ENCODE data around the gene ZMAT2.
"Not testable (repeated sequence)": the region's sequence is repeated elsewhere in the genome, so short reads cannot be mapped to it uniquely, and the experiment has no call there.

The ZMAT2 gene

GRCh38 chr5:140700177-140701144, at the start of gene ZMAT2:
TSS of gene ZMAT2 (plus strand) at chr5:140700447. CDS start at chr5:140700461, 14 bp downstream.
- peak; percentile 90 for DNase-seq (ENCODE audit: low read depth)

GRCh38 chr5:140658870-140659269, 41.4 kb upstream of the ZMAT2 start:
- DNase-seq (ENCODE audit: low read depth): no peak

GRCh38 chr5:140660371-140660770, 39.9 kb upstream of the ZMAT2 start:
- not testable (repeated sequence) for DNase-seq (ENCODE audit: low read depth)

- no peak for DNase-seq (ENCODE audit: low read depth)
Observed at GRCh38 chr5:140664030-140664358, 36.3 kb upstream of the ZMAT2 start.

- peak; percentile 94 for DNase-seq (ENCODE audit: low read depth)
Observed at GRCh38 chr5:140664359-140665119, 35.7 kb upstream of the ZMAT2 start, which contains the start of gene WDR55. TSS of gene WDR55 (plus strand) at chr5:140664904. CDS start at chr5:140664913, 9 bp downstream.

GRCh38 chr5:140671035-140671434, 29.2 kb upstream of the ZMAT2 start:
- DNase-seq (ENCODE audit: low read depth): not testable (repeated sequence)

GRCh38 chr5:140671472-140672125, 28.6 kb upstream of the ZMAT2 start:
- DNase-seq (ENCODE audit: low read depth): no peak

GRCh38 chr5:140672455-140673186, 27.6 kb upstream of the ZMAT2 start:
- no peak for DNase-seq (ENCODE audit: low read depth)

- DNase-seq (ENCODE audit: low read depth): no peak
Observed at GRCh38 chr5:140673187-140673976, 26.9 kb upstream of the ZMAT2 start, which contains the start of gene DND1. TSS of gene DND1 (minus strand) at chr5:140673576. CDS start at chr5:140673542, 34 bp downstream.

GRCh38 chr5:140674211-140674610, 26.0 kb upstream of the ZMAT2 start:
- DNase-seq (ENCODE audit: low read depth): no peak

GRCh38 chr5:140674629-140675028, 25.6 kb upstream of the ZMAT2 start:
- no peak for DNase-seq (ENCODE audit: low read depth)

GRCh38 chr5:140677947-140678346, 22.3 kb upstream of the ZMAT2 start:
- no peak for DNase-seq (ENCODE audit: low read depth)

- DNase-seq (ENCODE audit: low read depth): no peak
Observed at GRCh38 chr5:140678993-140679392, 21.3 kb upstream of the ZMAT2 start.

- DNase-seq (ENCODE audit: low read depth): no peak
Observed at GRCh38 chr5:140690376-140690932, 9.8 kb upstream of the ZMAT2 start.

GRCh38 chr5:140690941-140691924, 9.0 kb upstream of the ZMAT2 start, which contains the start of the genes HARS1 and HARS2:
TSS of gene HARS1 (minus strand) at chr5:140691370. CDS start at chr5:140691304, 66 bp downstream.
TSS of gene HARS2 (plus strand) at chr5:140691455. CDS start at chr5:140691649, 194 bp downstream.
- DNase-seq (ENCODE audit: low read depth): peak; percentile 72

- no peak for DNase-seq (ENCODE audit: low read depth)
Observed at GRCh38 chr5:140694276-140694675, 6.0 kb upstream of the ZMAT2 start.

- DNase-seq (ENCODE audit: low read depth): no peak
Observed at GRCh38 chr5:140696891-140697492, 3.3 kb upstream of the ZMAT2 start.

- no peak for DNase-seq (ENCODE audit: low read depth)
Observed at GRCh38 chr5:140707812-140708211, 7.6 kb downstream of the ZMAT2 start.
